GM12873 (cell line): ENCODE results near the gene CENPA.

Experiments used
- TF ChIP-seq, protein P1 (sequence below): IDR thresholded peaks from 2 replicates; pipeline ENCODE4 v1.5.1; 2012; ENCODE audit warnings: low read depth, mild to moderate bottlenecking, moderate library complexity, low read length, control low read depth; ENCODE audit not compliant: insufficient read depth; ENCODE audit errors: missing control alignments

The CENPA gene

GRCh38 chr2:26772064-26773001 is 13.5 kb upstream of the CENPA start:
- TF ChIP-seq, protein P1, sequence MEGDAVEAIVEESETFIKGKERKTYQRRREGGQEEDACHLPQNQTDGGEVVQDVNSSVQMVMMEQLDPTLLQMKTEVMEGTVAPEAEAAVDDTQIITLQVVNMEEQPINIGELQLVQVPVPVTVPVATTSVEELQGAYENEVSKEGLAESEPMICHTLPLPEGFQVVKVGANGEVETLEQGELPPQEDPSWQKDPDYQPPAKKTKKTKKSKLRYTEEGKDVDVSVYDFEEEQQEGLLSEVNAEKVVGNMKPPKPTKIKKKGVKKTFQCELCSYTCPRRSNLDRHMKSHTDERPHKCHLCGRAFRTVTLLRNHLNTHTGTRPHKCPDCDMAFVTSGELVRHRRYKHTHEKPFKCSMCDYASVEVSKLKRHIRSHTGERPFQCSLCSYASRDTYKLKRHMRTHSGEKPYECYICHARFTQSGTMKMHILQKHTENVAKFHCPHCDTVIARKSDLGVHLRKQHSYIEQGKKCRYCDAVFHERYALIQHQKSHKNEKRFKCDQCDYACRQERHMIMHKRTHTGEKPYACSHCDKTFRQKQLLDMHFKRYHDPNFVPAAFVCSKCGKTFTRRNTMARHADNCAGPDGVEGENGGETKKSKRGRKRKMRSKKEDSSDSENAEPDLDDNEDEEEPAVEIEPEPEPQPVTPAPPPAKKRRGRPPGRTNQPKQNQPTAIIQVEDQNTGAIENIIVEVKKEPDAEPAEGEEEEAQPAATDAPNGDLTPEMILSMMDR = no peak

DNA sequence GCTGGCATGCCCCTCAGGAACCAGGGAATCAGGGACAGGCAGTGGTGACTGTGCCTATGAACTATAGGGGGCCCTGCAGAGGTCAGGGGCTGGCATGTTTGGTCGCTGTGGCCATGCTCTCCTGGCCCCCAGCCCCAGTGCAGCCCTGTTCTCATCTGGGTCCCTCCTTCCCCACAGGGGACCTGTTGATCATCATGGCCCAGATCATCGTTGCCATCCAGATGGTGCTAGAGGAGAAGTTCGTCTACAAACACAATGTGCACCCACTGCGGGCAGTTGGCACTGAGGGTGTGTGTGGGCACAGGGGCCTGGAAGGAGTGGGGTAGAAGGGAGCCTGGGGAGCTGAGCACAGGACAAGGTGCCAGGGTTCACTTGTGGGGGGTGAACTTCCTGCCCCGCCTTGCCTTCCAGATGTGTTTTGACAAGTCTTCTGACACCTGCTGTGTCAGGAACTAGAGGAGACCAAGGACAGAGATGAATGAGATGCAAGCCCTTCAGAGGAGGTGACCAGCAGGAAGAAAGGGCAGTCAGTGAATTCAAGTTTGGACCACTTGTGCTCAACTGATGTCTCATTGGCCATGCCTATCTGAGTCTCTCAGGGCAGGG is 9.6 kb upstream of the CENPA start:
- TF ChIP-seq, protein P1 = no peak

GRCh38 chr2:26778098-26778497 is 7.8 kb upstream of the CENPA start:
- TF ChIP-seq, protein P1 = no peak

- TF ChIP-seq, protein P1 = no peak
These were observed 7.3 kb upstream of the CENPA start for GRCh38 chr2:26778507-26778906.

DNA sequence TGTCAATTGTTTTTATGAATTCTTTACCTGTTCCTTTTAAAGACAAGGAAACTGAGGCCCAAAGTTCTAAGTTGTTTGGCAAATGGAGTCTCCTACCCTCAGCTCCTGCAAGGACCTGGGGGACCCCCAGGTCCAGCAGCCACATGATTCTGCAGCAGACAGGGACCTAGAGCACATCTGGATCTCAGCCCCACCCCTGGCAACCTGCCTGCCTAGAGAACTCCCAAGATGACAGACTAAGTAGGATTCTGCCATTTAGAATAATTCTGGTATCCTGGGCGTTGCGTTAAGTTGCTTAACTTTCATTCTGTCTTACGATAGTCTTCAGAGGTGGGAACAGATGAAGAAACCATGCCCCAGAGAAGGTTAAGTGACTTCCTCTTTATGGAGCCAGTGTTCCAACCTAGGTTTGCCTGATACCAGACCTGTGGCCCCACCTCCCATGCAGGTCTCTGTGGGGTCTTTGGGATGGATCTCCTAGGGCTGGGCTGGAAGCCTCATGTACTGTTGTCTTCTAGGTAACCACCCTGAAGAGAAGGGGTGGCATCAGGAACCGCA is 5.6 kb upstream of the CENPA start:
- TF ChIP-seq, protein P1 = no peak

GRCh38 chr2:26782876-26783704 is 2.8 kb upstream of the CENPA start:
- TF ChIP-seq, protein P1 = no peak
